Activated CD8-positive, alpha-beta memory T cell treated with anti-CD3 and anti-CD28 coated beads for 48 hours (primary cell): ENCODE data around the gene SLC7A8.

Experiments used
- DNase-seq, 3 experiments: peaks; one replicate each; pipeline ENCODE4 v3.0.0-alpha.2; 2020; ENCODE audit warnings: low read depth in 2 of 3, low spot score in 2 of 3

Gene SLC7A8

DNA sequence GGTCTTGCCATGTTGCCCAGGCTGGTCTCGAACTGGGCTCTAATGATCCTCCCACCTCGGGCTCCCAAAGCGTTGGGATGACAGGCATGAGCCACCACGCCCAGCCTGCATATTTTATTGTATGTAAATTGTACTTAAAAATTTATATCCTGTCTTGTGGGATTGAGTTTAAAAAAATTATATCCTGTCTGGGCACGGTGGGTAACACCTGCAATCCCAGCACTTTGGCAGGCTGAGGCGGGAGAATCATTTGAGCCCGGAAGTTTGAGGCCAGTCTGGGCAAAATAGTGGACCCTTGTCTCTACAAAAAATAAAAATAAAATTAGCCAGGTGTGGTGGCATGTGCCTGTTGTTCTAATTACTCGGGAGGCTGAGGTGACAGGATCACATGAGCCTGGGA lies 50.5 kb downstream of the SLC7A8 start:
- no peak for DNase-seq

DNA sequence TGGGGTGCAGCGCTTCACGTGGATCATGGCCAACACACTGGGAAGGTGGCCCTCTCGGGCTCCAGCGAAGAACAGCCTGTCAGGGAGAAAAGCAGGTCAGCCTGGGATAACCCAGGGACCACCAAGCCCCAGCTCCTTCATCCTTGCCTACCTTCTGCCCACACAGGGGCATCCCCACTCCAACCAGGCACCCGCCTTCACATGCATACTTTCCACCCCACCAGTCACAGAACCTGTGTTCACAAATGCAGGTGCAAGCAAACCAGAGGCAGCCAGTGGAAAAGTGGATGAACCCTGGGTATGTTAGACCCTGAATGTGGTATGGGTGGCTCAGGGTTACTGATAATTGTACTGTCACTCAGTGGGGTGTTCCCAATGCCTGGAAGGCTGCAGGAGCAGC lies 52.0 kb downstream of the SLC7A8 start:
- DNase-seq, result no peak

DNA sequence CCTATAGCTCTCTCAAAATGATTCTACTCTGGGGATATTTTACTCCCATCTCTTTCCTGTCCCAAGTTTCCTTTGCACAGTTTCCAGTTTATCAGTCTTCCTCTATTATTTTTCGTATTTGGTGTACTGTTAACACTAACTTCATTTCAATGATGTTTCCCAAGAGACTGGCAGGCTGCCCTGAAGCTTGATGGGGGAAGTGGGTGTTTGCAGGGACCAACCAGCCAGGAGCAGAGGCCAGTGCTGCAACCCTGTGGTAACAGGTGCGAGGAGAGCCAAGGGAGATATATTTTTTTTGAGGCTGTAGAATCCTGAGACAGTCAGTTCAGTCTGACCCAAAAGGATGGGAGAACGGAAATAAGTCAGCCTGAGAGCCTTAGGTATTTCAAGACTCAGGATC lies 52.6 kb downstream of the SLC7A8 start:
- no peak for DNase-seq

DNA sequence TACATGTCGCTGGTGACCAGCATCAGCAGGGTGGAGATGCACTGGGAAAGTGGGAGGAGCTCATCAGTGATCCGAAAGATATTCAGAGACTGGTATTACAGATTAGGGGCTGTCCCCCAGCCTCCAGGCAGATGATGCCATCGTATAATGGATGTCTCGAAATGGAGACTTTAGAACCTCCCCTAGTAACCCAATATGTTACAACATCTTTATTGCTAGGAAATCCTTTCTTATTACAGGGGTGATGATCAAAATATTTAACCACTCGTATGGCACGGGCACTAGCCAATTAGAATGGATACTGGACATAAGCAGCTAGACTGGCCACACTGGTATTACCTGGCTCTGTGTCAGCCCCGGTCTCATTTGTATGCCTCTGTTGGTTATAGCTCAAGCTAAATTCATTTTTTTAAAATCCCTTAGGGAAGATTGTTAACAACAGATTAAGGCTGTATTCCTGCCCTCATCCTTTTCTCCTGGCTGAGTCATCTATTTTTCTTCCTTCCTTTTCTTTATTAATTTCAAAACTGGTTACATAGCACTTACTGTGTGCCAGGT lies 53.6 kb downstream of the SLC7A8 start:
- no peak for DNase-seq

DNA sequence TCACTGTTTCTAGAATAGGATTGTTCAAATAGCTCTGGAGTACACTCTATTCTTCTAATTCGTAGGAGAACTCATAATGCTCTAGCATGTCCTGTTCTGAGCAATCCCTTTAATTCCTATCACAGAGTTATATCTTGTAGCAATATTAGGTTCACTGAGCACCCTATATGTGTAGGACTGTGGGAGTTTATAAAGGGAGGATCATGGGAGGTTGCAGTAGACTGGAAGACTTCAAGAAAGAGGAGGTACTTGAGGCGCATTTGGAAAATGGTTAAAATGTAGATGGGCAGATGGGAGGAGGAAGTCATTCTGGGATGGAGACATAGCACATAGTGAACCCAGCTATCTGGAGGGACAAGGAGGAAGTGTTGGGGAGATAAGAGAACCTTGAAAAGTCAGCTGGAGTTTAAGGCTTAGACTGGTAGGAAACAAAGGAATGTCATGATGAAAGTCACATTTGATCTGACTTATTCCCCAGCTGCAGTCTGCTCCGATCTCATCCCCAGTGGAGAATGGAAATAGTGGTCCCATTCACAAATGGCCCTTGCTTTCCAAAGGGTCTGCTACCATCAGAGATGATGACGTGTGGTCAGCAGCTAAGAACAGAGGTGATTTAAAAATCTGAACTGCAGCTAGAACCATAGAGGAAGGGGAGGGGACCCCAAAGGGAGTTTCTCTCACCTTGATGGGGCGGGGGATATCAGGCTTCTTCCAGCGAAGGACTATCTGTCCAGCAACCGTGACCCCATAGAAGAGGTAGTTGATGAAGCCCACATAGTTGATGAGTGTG lies 54.3 kb downstream of the SLC7A8 start:
- no peak for DNase-seq

DNA sequence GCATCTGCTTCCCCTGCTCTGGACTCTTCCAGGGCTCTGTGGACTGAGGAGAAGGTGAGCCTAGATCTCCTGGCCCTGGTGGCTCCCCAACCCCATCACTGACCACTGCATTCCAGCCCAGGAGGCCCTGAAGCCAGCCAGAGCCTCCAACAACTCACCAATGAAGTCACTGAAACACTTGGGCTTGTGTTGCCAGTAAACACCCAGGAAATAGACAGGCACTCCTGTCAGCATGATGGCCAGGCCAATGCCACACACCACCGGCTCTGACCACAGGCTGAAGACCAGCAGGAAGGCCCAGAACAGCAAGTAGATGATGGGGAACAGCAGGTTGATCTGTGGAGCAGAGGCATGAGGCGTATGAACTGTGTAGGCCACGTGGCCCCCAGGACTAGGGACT lies 55.6 kb downstream of the SLC7A8 start:
- DNase-seq, result no peak

DNA sequence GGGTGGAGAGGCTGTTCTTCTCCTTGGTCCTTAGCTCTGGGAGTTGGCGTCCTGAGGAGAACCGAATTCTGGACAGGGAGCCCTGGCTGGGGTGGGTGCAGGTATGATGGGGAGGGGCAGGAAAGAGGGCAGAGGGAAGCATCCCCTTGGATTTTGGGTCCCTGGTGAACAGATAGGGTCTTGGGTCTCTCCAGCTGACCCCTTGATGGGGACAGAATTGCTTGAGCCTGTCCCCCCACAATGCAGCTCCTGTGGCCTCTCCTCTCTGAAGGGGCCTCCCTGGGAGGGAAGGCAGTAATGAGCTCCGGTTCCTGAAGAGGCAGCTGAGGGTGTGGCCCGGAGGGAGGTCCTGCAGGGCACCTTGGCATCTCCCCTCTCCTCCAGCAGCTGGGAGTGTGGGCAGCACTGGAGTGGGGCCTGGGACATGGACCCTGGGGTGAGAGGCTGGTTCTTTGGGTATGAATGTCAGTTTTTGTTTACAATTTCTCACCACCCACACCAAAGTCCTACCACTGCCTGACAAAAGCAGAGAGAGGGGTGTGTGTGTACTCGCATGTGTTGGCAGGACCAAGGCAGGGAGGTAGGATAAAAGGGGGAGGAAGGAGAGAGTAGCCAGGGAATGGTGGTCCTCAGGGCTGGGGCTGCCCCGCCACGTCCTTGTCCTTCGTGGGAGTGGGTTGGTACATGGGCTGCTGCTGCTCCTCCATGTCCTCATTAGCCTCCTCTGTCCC lies 56.7 kb downstream of the SLC7A8 start:
- no peak for DNase-seq

DNA sequence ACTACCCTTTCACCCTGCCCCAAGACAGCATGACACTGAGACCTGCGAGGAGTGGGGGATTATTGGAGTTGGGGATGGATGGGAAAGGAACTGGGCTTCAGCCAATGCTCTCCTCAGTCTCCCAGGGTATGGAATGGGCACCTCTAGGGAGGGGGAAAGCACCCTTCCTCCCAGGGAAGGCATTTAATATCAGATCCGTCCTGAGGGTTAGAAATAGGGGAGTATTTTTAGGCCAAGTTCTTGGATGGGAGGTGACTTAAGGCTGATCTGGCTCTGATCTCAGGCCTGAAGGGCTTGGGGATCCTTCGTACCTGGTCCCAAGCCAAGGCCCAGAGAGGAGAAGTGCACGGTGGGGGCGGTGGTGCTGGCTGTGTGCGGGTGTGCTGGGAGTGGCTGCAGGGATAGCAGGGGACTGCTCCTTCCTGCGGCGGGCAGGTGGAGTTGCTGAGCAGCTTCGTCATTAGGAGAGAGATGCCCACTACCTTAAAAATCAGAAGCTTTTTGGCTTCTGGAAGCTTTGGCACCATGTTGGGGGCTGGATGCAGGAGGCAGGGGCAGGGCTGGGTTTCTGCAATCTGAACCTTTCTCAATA lies 57.4 kb downstream of the SLC7A8 start:
- DNase-seq, result no peak

DNA sequence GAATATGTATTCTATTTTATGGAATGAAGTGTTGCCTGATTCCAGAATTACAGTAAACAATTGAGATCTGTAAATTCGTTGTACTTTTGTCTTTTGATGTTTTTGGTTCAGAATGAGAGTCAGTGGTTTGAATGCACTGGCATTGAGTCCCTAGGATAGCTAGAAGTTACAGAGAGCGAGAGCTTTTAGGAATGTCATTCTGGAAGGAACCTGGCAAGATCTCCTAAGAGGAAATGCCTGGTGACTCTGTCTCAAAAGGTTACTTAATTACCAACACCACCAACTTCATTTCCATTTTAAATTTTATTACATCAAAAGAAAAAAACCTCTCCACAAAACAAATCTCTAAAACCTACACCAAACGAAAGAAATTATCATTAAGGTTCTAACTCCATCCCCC lies 58.4 kb downstream of the SLC7A8 start:
- no peak for DNase-seq

DNA sequence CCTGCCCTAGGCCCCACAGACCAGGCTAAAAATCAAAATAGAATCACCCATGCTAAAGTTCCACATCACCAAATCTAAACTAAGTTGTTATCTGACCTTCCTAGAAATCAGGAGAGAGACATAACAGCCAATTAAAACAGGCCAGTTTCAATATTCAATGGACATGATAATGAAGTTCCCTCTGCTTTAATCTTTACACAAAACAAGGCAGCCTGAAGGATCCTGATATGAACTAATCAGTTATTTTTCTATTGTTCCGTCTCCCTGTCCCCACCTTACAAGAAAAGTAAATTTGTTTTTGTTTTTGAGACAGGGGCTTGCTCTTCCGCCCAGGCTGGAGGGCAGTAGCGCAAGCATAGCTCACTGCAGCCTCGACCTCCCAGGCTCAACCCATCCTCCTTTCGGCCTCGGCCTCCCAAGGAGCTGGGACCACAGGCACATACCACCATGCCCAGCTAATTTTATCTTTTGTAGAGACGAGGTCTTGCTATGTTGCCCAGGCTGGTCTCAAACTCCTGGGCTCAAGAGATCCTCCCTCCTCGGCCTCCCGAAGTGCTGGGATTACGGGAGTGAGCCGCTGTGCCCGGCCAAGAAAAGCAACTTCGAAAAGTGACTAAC lies 59.0 kb downstream of the SLC7A8 start:
- DNase-seq, result no peak

DNA sequence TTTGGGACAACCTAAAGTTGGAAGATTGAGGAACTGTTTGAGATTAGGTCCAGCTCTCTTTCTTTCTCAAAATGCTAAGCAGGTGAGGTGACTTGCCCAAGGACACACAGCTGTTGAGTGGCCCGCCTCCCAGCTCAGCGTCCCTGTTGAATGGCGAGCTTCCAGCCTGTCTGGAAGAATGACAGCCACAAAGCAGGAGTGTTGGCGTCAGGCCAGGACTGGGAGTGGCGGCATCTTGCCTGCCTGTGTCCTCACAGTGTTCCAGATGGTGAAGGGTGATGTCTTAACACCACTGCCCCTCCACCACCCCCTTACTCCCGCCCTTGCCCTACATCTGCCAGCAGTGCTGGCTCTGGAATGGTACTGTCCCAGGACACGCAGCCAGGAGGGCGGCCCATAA lies 60.0 kb downstream of the SLC7A8 start:
- no peak for DNase-seq

DNA sequence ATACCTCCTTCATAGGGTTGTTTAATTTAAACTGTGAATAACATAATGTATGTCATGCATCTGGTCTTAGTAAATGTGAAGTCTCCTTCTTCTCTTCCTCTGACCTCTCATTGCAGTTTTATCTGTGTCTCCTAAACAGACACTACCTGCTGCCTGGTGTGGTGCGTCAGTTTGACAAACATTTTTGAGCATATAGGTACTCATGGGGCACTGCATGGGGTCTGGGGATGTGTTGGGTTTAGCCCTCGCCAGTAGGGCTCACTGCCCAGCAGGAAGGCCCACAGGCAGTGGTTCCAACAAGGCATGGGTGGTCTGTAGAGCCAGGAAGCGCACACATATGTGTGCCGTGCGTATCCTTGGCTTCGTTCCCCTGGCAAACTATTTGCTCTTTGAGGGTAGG lies 61.4 kb downstream of the SLC7A8 start:
- DNase-seq, result no peak

DNA sequence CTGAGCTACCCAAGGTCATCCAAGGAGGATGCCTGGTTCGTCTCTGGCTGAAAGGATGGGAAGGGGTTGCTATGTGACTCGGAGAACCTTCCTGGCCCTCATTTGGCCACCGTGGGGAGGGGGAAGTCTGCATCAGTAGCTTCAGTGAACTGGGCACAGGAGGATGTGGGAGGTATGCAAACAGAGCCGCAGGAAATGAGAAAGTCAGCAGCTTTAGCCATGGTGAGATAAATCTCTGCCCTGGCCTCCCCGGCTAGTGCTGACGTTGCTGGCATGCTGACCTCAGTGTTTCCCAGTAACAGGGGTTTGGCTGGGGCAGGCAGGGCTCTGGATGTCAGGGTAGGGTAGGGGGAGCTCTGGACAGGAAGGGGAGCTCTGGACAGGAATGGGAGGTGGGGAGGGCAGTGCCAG lies 62.1 kb downstream of the SLC7A8 start:
- DNase-seq, result no peak

DNA sequence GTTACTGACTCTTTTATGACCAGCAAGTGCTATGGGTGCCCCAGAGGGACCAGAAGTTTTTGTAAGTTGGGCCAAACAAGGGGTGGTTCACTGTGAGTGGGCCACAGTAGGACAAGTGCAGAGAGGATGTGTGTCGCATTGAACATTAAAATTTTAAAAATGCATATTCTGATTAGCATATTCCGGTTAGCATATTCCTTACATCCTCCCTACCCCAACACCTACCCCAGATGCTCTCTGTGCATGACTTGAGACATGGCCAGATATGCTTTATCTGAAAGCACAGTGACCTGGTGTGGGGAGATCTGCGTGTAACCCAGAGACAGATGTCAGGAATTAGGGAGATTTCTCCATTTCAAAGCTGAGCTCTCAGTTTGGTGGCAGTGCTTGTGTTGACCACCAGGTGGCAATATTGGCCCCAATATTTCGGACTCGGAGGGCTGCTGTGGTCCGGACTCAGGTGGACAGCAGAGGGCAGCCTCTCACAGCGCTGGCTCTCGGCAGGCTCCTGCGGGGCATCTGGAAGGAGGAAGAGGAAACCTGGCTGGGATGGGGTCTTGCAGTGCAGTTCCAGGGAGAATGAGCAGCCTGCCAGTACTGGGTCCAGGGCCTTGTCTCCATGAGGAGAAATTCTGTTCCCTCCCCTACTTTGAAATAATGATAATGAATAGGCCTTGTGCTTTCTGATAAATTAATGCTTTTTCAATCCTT lies 62.8 kb downstream of the SLC7A8 start:
- DNase-seq, result peak; percentile 42 to 72 (median 59)

DNA sequence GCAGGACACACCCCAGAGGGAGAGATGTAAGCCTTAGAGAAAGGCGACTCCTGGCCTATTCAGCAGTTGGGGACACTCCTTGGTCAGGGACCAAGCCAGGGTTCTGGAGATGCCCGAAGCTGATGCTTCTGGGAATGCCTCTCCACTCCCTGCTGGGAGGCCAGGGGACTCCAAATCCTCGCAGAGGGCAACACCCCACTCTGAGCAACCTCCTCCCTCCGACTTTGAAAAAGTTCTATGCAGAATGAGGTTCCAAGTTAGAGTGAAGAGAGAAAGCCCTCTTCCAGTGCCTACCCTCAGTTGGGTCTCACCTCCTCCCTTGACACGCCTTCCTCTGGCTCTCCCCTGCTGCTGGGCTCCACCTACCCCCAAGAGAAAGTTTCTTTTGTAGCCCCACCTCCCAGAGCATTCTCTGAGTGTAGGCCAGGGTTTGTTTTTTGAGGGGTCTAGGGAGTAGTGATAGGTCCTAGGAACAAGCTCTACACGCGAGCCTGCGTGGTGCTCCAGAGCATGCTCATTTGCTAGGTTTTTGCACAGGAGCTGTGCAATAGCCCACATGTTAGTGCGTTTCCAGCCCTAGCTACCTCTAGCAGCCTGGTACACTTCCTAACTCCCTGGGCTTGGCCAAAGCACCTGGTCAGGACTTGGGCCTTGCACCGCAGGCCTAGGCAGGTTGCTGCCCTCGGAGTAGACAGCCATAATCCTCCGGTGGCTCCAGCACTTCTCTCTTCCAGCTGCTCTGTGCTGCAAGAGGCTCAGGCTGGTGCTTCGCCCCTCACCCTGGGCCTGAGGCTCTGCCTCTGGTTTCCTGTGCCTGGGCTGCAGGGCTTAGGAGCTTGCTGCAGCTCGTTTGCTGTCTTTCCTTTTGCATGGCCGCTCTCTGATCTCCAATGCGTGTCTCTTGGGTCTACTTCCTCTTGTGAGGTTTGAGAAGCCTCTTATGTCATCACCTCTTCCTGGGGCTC lies 63.8 kb downstream of the SLC7A8 start:
- peak in 1 of 3 experiments; percentile 43 for DNase-seq

DNA sequence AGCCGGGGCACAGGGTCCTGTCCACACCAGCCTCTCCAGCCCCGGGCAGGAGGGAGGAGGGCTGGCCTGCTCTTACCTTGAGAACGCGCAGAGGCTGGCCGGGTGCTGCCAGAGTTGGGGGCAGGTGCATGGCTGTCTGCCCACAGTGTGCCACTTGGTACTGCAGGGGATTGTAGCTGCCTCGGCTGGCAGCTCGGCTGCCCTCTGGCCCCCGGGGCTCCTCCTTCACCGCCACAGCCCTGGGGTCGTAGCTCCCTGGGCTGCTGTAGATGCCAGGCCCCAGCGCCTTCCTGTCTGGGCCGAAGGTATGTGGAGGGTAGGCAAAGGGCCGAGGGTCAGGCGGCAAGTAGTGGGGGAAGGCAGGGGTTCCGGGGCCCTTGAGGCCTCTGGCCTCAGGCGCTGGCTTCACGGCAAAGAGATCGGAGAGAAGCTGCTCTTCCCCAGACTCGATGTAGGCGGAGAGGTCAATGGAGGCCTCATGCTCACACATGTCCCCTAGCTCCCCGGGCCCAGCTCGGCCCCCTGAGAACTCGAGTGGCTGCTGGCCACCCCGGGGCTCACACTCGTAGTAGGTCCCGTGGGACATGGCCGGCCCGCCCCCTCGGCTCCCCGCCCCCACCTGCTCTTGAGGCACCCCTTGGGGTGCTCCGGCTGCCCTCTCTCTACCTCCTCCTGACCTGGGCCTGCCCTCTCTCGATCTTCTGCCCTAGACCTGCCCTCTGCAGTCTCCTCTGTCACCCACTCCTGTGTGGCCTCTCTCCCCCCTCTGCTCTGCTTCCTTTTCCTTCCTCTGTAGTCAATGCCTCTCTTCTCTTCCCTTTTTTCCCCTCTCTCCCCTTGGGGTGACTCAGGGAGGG lies 64.7 kb downstream of the SLC7A8 start, which contains the start of gene CEBPE:
CEBPE (minus strand) TSS at position 750 of the 857 bp plus-strand sequence; CDS start at position 586, 164 bp downstream.
- no peak for DNase-seq

DNA sequence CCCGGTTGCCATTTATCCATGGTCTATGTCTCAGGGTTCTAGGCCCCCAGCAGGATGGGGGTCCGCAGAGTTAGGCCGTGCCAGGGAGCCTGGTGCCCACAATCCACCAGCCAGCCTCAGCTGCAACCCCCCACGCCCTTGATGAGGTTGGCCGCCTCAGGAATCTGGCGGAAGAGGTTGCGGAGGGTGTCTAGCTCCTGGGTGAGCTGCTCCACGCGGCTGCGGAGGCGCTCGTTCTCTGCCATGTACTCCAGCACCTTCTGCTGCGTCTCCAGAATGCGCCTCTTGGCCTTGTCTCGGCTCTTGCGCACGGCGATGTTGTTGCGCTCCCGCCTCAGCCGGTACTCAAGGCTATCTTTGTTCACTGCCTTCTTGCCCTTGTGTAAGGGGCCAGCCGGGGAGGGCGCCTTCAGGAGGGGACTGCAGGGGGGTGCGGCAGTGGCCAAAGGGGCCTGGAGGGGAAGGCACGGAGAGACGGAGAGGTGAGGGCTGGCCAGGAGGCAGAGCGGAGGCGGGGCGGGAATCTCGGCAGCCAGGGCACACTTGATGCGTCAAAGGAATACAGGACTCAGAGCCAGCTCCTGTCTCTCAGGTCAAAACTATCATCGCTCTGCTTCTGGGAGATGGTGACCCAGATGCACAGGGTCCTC lies 66.0 kb downstream of the SLC7A8 start:
- DNase-seq, result no peak

DNA sequence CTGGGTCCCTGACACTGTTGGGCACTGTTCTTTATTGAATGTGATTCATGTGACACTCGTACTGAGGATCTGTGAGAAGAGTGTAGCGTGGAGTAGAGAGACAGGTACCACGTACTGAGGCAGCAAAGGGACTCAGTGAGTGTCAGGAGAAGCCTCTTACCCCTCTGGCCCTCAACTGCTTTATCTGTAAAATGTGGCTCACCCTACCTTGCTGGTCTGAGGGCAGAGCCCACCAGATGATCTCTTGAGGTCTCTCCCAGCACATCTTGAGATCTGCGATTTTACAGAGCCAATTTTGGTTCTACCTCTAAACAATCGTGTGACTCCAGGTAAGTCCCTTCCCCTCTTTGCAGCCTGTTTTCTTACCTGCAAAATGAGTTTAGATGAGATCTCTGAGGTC lies 67.5 kb downstream of the SLC7A8 start:
- DNase-seq, result no peak
